Forelimb muscle (tissue), 1 donor: ENCODE measurements around the gene WDR45. TPM values are rescaled to one million over a fixed set of nuclear protein-coding genes. Genes with fewer than 3 reads are reported as not detected.
A peak's percentile ranks its signal among the peaks of the same experiment; 100 is the strongest.

Source experiments
- DNase-seq: peaks from one replicate; pipeline ENCODE4 v3.0.0-alpha.2; 2013; ENCODE audit warnings: low read depth
- polyA plus RNA-seq: library from polyadenylated mRNA; unstranded; fragments of 120-200 nt; gene quantifications from one replicate; pipeline ENCODE4 v1.2.1, GENCODE V29; 2013; ENCODE audit not compliant: insufficient read length

Gene WDR45
- polyA plus RNA-seq, 1 donor = 34.4 TPM

GRCh38 chrX:49043220-49043986, 36.3 kb downstream of the WDR45 start, which contains the start of gene TFE3:
TFE3 (minus strand) TSS chrX:49043357; CDS start chrX:49043226, 131 bp downstream.
- peak; percentile 96 for DNase-seq

GRCh38 chrX:49042581-49043219, 37.0 kb downstream of the WDR45 start:
- DNase-seq = no peak

GRCh38 chrX:49041744-49042580, 37.7 kb downstream of the WDR45 start:
- DNase-seq = no peak

GRCh38 chrX:49040376-49040955, 39.2 kb downstream of the WDR45 start:
- no peak for DNase-seq

- no peak for DNase-seq
Observed at GRCh38 chrX:49039598-49040375, 39.9 kb downstream of the WDR45 start.

GRCh38 chrX:49037883-49038475, 41.7 kb downstream of the WDR45 start:
- no peak for DNase-seq

GRCh38 chrX:49030283-49030682, 49.4 kb downstream of the WDR45 start:
- no peak for DNase-seq

GRCh38 chrX:49029876-49030275, 49.8 kb downstream of the WDR45 start:
- no peak for DNase-seq

Other genes starting within 250 kb of the WDR45 start
- not detected for gene PCSK1N, start 244.3 kb downstream of the WDR45 start, polyA plus RNA-seq
- gene TIMM17B, start 182.1 kb downstream of the WDR45 start, polyA plus RNA-seq = 37.2 TPM
- 64.5 TPM for gene PQBP1, start 182.0 kb downstream of the WDR45 start, polyA plus RNA-seq
- 15.0 TPM for gene SLC35A2, start 168.2 kb downstream of the WDR45 start, polyA plus RNA-seq
- gene PIM2, start 160.9 kb downstream of the WDR45 start, polyA plus RNA-seq = 2.1 TPM
- 35.3 TPM for gene OTUD5, start 122.3 kb downstream of the WDR45 start, polyA plus RNA-seq
- gene KCND1, start 108.0 kb downstream of the WDR45 start, polyA plus RNA-seq = 1.2 TPM
- gene GRIPAP1, start 77.6 kb downstream of the WDR45 start, polyA plus RNA-seq = 25.0 TPM
- 21.6 TPM for gene TFE3, start 36.5 kb downstream of the WDR45 start, polyA plus RNA-seq
- gene CCDC120, start 20.9 kb downstream of the WDR45 start, polyA plus RNA-seq = 4.2 TPM
- 19.8 TPM for gene PRAF2, start 5.9 kb downstream of the WDR45 start, polyA plus RNA-seq
- 19.0 TPM for gene GPKOW, start 43.8 kb upstream of the WDR45 start, polyA plus RNA-seq
- gene MAGIX, start 82.9 kb upstream of the WDR45 start, polyA plus RNA-seq = 1.9 TPM
- 179 TPM for gene PLP2, start 92.0 kb upstream of the WDR45 start, polyA plus RNA-seq
- gene PRICKLE3, start 106.5 kb upstream of the WDR45 start, polyA plus RNA-seq = 3.6 TPM
- gene SYP, start 120.3 kb upstream of the WDR45 start, polyA plus RNA-seq = 1.0 TPM
- 0.03 TPM for gene CACNA1F, start 153.5 kb upstream of the WDR45 start, polyA plus RNA-seq
- gene CCDC22, start 155.6 kb upstream of the WDR45 start, polyA plus RNA-seq = 12.4 TPM
- gene FOXP3, start 184.8 kb upstream of the WDR45 start, polyA plus RNA-seq = 0.35 TPM
- gene PPP1R3F, start 189.9 kb upstream of the WDR45 start, polyA plus RNA-seq = 7.9 TPM
- not detected for gene GAGE10, start 223.8 kb upstream of the WDR45 start, polyA plus RNA-seq
- not detected for gene GAGE12J, start 242.2 kb upstream of the WDR45 start, polyA plus RNA-seq